ENCODE measurements around the gene ZNF423. TPM values are rescaled to one million over a fixed set of nuclear protein-coding genes. Genes with fewer than 3 reads are reported as not detected.

The ZNF423 gene
- total RNA-seq, 1 donor from 2014 or later: 10.6 TPM

DNA sequence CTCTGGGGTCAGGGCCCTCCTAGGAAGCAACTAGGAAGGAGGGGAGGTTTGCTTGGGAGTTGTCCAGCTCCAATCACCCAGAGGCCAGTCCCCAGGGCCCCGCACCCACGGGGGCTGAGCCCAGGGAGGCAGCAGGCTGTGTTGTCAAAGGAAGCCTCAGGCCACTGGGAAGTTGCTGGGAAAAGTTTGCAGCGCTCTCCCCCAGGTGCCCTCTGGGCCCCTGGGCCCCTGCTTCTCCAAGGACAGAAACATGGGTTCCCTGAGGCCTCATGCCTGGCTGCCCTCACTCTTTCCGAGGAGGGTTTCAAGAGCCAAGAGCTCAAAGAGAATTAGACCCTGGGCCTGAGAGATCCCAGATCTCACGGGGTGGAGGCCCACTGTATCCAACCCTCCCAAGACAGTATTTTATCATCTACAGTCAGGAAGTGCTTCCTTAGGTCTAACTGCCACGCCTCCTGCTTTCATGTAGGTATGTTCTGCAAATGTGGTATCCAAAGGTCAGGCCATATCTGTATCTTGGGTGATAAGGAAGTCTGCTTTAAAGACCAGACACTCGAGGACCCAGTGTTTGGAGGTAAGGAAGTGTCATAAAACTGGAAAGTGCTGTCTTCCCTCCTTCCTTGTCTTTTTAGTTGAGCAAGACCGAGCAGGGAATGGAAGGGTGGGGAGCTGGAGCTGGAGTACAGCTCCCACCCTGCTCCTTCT is 44.2 kb upstream of the ZNF423 start:
- no peaks in the 10 kb centered on the region for H3K36me3 Mint-ChIP-seq (ENCODE audit: low read depth, unreplicated experiment)
- H3K4me1 Mint-ChIP-seq (ENCODE audit: low read depth, unreplicated experiment): peaks cover 2% of the 10 kb centered on the region
- no peak overlapping the region for H3K27ac ChIP-seq (ENCODE audit: low read depth, low read length)
- no peaks in the 10 kb centered on the region for H3K36me3 ChIP-seq (ENCODE audit: insufficient read depth, low read length)
- TF ChIP-seq CTCF (IDR thresholded peaks at IDR 0.05; ENCODE audit: insufficient read depth, low read depth, low read length) (no peak), EZH2 (IDR thresholded peaks at IDR 0.05; ENCODE audit: insufficient read depth, low read length) (no peak)
- H3K79me2 ChIP-seq (ENCODE audit: insufficient read depth, low read length): no peaks in the 10 kb centered on the region
- no peaks in the 10 kb centered on the region for H3K4me1 ChIP-seq (ENCODE audit: insufficient read depth, low read length)
- DNase-seq (ENCODE audit: low read depth) (no peak), FAIRE-seq (no peak)
- no peaks in the 10 kb centered on the region for H3K9me3 Mint-ChIP-seq (ENCODE audit: unreplicated experiment)
- no peak overlapping the region for H2AFZ ChIP-seq (ENCODE audit: low read depth, low read length)
- H3K4me3 ChIP-seq (ENCODE audit: insufficient read depth, low read depth, low read length): no peak overlapping the region
- no peaks in the 10 kb centered on the region for H4K20me1 ChIP-seq (ENCODE audit: insufficient read depth, low read length)
- H3K27me3 ChIP-seq (ENCODE audit: insufficient read depth, low read length): no peaks in the 10 kb centered on the region
- H3K4me3 Mint-ChIP-seq (ENCODE audit: unreplicated experiment): no peak overlapping the region
- H3K27me3 Mint-ChIP-seq (ENCODE audit: low read depth, unreplicated experiment): peaks cover 39% of the 10 kb centered on the region
- H3K27ac Mint-ChIP-seq (ENCODE audit: unreplicated experiment): no peak overlapping the region
- H3K4me2 ChIP-seq (ENCODE audit: low read length): no peak overlapping the region
- no peak overlapping the region for H3K9ac ChIP-seq (ENCODE audit: low read length)
- H3K9me3 ChIP-seq (ENCODE audit: insufficient read depth, low read depth, low read length): no peaks in the 10 kb centered on the region

DNA sequence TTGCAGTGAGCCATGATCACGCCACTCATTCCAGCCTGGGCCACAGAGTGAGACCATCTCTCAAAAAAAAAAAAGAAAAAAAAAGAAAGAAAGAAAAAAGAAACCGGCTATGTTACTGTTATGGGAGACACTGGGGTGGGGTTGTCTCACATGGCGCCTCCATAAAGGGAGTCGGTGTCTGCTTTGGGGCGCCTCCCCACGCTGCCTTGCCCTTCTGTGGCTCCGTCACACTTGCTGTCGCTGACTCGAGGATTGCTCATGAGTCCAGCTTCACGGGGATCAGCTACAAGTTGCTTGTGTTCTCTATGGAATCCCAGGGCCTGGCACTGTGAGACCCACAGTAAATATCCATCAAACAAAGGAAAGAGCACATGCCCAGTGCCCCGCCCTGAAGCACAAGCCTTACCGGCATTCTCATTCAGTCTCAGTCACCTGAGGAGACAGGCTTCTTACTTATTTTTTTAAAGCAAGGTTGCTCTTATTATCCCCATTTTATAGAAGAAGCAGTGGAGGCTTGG is 40.6 kb upstream of the ZNF423 start:
- H3K9ac ChIP-seq (ENCODE audit: low read length): no peak overlapping the region
- Mint-ChIP-seq H3K27me3 (ENCODE audit: low read depth, unreplicated experiment) (peaks cover 48% of the 10 kb centered on the region), H3K4me3 (ENCODE audit: unreplicated experiment) (no peak overlapping the region), H3K36me3 (ENCODE audit: low read depth, unreplicated experiment) (no peaks in the 10 kb centered on the region), H3K4me1 (ENCODE audit: low read depth, unreplicated experiment) (peaks cover 2% of the 10 kb centered on the region), H3K9me3 (ENCODE audit: unreplicated experiment) (peaks cover 3% of the 10 kb centered on the region), H3K27ac (ENCODE audit: unreplicated experiment) (no peak overlapping the region)
- no peaks in the 10 kb centered on the region for H4K20me1 ChIP-seq (ENCODE audit: insufficient read depth, low read length)
- no peak for FAIRE-seq
- H3K79me2 ChIP-seq (ENCODE audit: insufficient read depth, low read length): no peaks in the 10 kb centered on the region
- no peaks in the 10 kb centered on the region for H3K36me3 ChIP-seq (ENCODE audit: insufficient read depth, low read length)
- H3K9me3 ChIP-seq (ENCODE audit: insufficient read depth, low read depth, low read length): no peaks in the 10 kb centered on the region
- no peak for DNase-seq (ENCODE audit: low read depth)
- no peak for TF ChIP-seq EZH2 (IDR thresholded peaks at IDR 0.05; ENCODE audit: insufficient read depth, low read length)
- TF ChIP-seq CTCF (IDR thresholded peaks at IDR 0.05; ENCODE audit: insufficient read depth, low read depth, low read length): no peak
- peaks cover 2% of the 10 kb centered on the region for H3K27me3 ChIP-seq (ENCODE audit: insufficient read depth, low read length)
- no peaks in the 10 kb centered on the region for H3K4me1 ChIP-seq (ENCODE audit: insufficient read depth, low read length)
- H2AFZ ChIP-seq (ENCODE audit: low read depth, low read length): no peak overlapping the region
- no peak overlapping the region for H3K27ac ChIP-seq (ENCODE audit: low read depth, low read length)
- no peak overlapping the region for H3K4me2 ChIP-seq (ENCODE audit: low read length)
- H3K4me3 ChIP-seq (ENCODE audit: insufficient read depth, low read depth, low read length): no peak overlapping the region

GRCh38 chr16:49890876-49891275 is 35.0 kb upstream of the ZNF423 start:
- no peak overlapping the region for H3K9ac ChIP-seq (ENCODE audit: low read length)
- Mint-ChIP-seq H3K9me3 (ENCODE audit: unreplicated experiment) (peaks cover 10% of the 10 kb centered on the region), H3K36me3 (ENCODE audit: low read depth, unreplicated experiment) (no peaks in the 10 kb centered on the region), H3K4me3 (ENCODE audit: unreplicated experiment) (no peak overlapping the region), H3K27ac (ENCODE audit: unreplicated experiment) (no peak overlapping the region), H3K27me3 (ENCODE audit: low read depth, unreplicated experiment) (peaks cover 30% of the 10 kb centered on the region), H3K4me1 (ENCODE audit: low read depth, unreplicated experiment) (no peaks in the 10 kb centered on the region)
- no peak overlapping the region for H2AFZ ChIP-seq (ENCODE audit: low read depth, low read length)
- H3K4me1 ChIP-seq (ENCODE audit: insufficient read depth, low read length): no peaks in the 10 kb centered on the region
- H3K4me2 ChIP-seq (ENCODE audit: low read length): no peak overlapping the region
- H4K20me1 ChIP-seq (ENCODE audit: insufficient read depth, low read length): no peaks in the 10 kb centered on the region
- H3K27ac ChIP-seq (ENCODE audit: low read depth, low read length): no peak overlapping the region
- H3K27me3 ChIP-seq (ENCODE audit: insufficient read depth, low read length): peaks cover 2% of the 10 kb centered on the region
- TF ChIP-seq EZH2 (IDR thresholded peaks at IDR 0.05; ENCODE audit: insufficient read depth, low read length): no peak
- TF ChIP-seq CTCF (IDR thresholded peaks at IDR 0.05; ENCODE audit: insufficient read depth, low read depth, low read length): no peak
- no peaks in the 10 kb centered on the region for H3K79me2 ChIP-seq (ENCODE audit: insufficient read depth, low read length)
- no peaks in the 10 kb centered on the region for H3K36me3 ChIP-seq (ENCODE audit: insufficient read depth, low read length)
- no peak for DNase-seq (ENCODE audit: low read depth)
- no peak for FAIRE-seq
- no peak overlapping the region for H3K4me3 ChIP-seq (ENCODE audit: insufficient read depth, low read depth, low read length)
- H3K9me3 ChIP-seq (ENCODE audit: insufficient read depth, low read depth, low read length): no peaks in the 10 kb centered on the region

All from astrocyte (in vitro differentiated cells and primary cell).